NCI-H146 treated with DMSO at 0.1 percent for 48 hours (cell line): ENCODE data around the gene PGAP6.
"Not testable (repeated sequence)": the region's sequence is repeated elsewhere in the genome, so short reads cannot be mapped to it uniquely, and the experiment has no call there.

Experiments used
- DNase-seq: peaks from one replicate; lab custom pipeline; 2025; ENCODE audit not compliant: unreplicated experiment; lab: John Stamatoyannopoulos, UW

Gene PGAP6

GRCh38 chr16:367333-367903 is 14.4 kb downstream of the PGAP6 start:
- no peak for DNase-seq

GRCh38 chr16:366476-366875 is 15.3 kb downstream of the PGAP6 start:
- no peak for DNase-seq

- DNase-seq = no peak
Observed at GRCh38 chr16:364595-365491, 16.9 kb downstream of the PGAP6 start.

GRCh38 chr16:363766-364490 is 17.9 kb downstream of the PGAP6 start:
- DNase-seq = no peak

GRCh38 chr16:363110-363765 is 18.5 kb downstream of the PGAP6 start:
- DNase-seq = no peak

DNA sequence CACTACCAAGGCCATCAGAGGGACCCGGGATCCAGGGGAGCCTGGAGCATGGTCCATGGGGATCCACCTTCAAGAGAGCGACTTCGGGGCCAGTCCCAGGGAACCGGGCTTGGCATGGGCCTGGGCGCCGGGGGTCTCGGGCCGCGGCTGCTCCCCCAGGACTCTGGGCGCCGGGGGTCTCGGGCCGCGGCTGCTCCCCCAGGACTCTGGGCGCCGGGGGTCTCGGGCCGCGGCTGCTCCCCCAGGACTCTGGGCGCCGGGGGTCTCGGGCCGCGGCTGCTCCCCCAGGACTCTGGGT is 19.1 kb downstream of the PGAP6 start:
- not testable (repeated sequence) for DNase-seq

DNA sequence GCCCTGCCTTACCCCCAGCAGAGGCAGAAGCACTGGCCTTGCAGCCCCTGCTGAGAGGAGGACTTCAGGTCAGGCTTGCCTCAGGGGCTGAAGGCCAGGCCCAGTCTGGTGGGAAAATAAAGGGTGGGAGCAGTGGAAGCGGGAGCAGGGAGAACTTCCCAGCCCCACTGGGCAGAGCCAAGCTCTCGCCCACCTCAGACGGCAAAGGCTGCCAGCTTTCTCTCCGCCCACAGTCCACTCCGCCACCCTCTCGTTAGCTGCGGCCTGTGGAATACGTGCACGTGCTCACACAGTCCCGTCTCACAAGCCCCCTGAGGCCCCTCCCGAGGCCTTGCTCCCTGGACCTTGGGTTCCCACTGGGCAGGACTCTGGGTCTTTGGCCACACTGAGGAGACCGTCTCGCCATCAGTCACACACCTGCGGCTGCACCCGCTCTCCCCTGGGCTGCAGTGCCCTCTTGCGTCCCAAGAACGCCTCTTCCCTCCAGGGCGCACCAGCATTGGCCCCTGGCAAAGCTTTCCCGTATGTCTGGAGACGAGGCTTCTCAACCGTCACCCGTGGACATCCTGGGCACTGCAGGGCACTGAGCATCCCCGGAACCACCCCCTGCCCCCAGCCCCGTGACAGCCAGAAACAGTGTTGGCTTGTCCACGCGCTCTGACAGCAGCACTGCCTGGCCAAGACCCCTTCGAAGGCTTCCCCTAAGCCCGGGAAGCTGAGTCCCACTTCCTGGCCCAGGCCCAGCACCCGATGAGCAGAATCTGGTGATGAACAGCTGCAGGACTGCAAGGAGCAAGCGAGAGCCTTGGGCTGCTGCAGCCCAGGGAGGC is 19.7 kb downstream of the PGAP6 start:
- DNase-seq = peak; percentile 86

DNA sequence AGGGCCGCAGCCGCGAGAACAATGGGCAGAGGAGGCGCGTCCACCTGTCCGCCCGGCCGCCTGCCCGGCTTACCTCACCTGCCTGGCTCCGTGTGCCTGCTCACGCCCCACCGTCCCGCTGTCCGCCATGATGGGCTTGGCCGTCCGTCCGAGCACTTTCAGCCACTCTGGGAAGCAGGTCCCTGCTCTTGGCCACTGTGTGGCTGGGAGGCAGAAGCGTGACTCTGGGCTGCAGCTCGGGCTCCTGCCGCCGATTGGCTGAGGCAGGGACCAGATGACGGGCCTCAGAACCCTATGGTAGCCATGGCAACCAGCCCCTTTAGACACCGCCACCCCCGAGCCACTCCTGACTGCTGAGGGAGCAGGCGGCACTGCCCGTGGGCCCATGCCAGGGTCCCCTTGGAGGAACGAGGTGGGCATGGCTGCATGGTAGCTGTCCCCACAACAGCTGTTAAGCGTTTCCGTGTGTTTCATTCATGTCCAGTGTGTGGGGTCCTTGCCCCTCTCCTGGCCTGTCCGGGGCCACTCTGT is 20.4 kb downstream of the PGAP6 start:
- DNase-seq = peak; percentile 51

- DNase-seq = no peak
Observed at GRCh38 chr16:360698-361336, 21.0 kb downstream of the PGAP6 start.

- no peak for DNase-seq
Observed at GRCh38 chr16:359871-360697, 21.7 kb downstream of the PGAP6 start.

DNA sequence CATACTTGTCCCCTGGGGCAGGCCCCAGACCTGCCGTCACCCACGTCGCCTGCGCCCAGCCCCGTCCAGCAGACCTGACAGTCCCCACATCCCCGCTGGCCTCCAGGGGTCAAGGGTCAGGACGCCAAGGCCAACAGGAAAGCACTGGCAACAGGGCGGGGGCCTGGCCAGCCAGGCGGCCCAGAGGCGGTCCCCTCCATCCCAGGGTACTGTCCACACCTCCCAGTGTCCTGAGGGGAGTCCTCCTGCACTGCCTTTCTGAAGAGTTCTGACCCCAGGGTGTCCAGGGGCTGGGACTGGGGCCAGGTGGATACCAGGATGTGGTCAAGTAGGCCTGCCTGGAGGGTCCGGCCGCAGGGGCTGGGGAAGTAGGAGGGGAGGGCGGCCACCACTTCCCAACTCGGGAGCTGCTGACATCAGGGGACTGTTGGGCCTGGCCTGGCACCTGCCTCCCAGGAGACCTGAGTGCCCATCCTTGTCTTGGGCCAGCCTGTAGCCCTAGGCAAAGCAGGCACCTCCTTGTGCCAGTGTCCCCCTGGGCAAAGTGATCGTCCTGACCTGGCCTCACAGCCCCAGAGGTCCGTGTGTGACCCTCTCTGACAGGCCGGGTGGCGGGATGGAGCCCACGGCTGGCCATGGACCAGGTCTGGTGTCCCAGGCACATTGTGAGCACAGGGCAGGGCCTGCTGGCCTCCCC is 22.6 kb downstream of the PGAP6 start:
- no peak for DNase-seq

DNA sequence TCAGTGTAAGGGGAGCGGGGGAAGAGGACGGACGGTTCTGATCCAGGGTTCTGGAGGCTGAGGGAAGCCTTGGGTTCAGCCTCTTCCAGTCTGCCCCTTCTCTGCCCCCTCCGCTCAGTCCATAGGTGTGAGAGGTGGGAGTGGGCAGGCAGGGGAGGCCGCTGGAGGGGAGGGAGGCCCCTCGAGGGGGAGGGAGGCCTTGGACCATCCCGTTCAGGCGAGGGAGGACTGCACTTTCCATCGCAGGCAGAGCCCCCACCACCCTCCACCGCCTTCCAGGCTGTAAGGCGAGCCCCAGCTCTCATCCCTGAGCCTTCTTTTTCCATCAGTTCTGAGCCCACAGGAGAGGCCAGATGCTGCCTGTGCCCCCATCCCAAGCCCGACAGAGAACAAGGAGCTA is 25.0 kb downstream of the PGAP6 start:
- no peak for DNase-seq

- DNase-seq = no peak
Observed at GRCh38 chr16:354971-355461, 26.8 kb downstream of the PGAP6 start.

DNA sequence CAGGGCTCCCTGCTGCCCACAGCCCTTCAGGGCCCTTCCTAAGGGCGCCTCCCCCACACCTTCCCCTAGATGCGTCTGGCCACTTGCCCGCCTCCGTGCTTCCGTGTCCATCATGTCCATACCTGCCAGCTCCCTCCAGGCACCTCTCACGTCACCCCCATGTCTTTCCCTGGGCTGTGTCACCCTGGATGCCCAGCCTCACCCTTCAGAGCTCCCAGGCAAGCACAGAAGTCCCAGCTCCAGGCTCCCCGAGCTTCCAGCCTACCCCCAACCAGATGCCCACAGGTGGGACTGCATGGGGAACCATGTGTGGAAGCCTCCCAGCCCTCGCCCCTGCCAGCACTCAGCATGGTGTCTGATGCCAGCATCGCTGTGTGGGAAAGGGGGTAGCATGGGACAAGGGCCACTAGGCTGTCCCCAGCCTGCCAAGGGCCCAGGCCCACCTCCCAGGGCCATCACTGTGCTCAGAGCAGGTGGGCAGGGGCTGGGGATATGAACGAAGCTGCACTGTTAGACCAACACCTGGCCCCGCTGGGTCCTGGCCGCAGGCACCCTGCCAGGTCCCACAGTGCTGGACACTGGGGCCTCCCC is 27.4 kb downstream of the PGAP6 start:
- no peak for DNase-seq

- no peak for DNase-seq
Observed at GRCh38 chr16:353404-354290, 28.1 kb downstream of the PGAP6 start.

DNA sequence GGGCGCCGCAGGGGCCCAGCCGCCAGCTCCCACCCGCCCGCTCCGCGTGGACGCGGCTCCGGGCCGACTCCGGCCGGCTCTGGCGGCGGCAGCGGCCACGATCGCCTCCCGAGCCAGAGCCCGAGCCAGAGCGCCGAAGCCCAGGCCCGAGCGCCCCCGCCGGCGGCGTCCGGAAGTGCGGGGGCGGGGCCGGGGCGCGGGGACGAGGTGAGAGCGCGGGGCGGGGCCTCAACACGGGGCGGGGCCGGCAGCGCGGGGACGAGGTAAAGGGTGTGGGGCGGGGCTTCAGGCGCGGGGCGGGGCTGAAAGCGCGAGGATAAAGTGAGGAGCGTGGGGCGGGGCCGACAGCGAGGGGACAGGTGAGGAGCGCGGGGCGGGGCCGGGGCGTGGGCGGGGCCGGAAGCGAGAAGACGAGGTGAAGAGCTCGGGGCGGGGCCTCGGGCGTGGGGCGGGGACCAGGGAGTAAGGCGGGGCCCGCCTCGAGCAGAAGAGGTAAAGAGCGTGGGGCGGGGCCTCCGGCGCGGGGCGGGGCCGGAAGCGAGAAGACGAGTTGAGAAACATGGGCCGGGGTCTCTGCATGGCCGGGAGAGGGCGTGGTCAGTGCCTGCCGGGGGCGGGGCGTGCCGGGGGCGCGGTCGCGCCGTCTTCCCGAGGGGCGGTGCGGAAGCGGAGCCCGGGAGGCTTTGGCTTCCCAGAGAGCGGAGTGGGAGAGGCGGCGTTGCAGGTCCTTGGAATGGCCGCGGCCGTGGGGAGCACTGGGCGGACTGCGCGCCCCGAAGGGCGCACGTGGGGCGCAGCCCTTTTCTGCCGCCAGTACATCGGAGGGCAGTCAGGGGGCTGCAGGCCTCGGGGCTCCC is 29.0 kb downstream of the PGAP6 start, which contains the start of gene AXIN1:
AXIN1 (minus strand) TSS at position 177 of the 857 bp plus-strand sequence. CDS start 5,698 bp downstream, outside the sequence.
- peak; percentile 98 for DNase-seq
